ENCODE results near the gene ANKRD9.

DNA sequence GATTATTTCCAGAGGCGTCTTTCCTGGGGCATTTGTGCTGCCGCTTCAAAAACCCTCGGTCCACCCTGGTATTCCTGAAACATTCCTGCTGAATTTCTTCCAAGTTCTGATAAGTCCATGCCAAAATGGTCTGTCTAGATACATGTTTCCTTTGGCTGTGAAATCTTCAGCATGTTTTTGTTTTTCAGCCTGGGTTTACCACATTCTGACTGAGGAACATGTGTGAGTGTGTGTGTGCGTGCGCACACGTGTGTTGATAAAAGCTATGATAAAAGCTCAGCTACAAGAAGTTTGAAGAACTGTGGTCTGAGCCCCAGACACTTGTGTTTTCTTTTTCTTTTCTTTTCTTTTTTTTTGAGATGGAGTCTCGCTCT lies 22.4 kb downstream of the ANKRD9 start:
- TF ChIP-seq, protein P1, sequence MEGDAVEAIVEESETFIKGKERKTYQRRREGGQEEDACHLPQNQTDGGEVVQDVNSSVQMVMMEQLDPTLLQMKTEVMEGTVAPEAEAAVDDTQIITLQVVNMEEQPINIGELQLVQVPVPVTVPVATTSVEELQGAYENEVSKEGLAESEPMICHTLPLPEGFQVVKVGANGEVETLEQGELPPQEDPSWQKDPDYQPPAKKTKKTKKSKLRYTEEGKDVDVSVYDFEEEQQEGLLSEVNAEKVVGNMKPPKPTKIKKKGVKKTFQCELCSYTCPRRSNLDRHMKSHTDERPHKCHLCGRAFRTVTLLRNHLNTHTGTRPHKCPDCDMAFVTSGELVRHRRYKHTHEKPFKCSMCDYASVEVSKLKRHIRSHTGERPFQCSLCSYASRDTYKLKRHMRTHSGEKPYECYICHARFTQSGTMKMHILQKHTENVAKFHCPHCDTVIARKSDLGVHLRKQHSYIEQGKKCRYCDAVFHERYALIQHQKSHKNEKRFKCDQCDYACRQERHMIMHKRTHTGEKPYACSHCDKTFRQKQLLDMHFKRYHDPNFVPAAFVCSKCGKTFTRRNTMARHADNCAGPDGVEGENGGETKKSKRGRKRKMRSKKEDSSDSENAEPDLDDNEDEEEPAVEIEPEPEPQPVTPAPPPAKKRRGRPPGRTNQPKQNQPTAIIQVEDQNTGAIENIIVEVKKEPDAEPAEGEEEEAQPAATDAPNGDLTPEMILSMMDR (IDR thresholded peaks at IDR 0.05 in 8 of 11, conservative IDR thresholded peaks at IDR 0.05 in 3 of 11) = no peak
- TF ChIP-seq POLR2A (IDR thresholded peaks at IDR 0.05) (no peak), POLR2AphosphoS5 (IDR thresholded peaks at IDR 0.05) (no peak)

Data from spleen (tissue), 7 donors.